Eye (tissue), 1 donor: ENCODE data around the gene TGDS.
"Not testable (repeated sequence)": the region's sequence is repeated elsewhere in the genome, so short reads cannot be mapped to it uniquely, and the experiment has no call there.

Experiments used
- DNase-seq: peaks from one replicate; pipeline ENCODE4 v3.0.0-alpha.2; 2015

The TGDS gene

DNA sequence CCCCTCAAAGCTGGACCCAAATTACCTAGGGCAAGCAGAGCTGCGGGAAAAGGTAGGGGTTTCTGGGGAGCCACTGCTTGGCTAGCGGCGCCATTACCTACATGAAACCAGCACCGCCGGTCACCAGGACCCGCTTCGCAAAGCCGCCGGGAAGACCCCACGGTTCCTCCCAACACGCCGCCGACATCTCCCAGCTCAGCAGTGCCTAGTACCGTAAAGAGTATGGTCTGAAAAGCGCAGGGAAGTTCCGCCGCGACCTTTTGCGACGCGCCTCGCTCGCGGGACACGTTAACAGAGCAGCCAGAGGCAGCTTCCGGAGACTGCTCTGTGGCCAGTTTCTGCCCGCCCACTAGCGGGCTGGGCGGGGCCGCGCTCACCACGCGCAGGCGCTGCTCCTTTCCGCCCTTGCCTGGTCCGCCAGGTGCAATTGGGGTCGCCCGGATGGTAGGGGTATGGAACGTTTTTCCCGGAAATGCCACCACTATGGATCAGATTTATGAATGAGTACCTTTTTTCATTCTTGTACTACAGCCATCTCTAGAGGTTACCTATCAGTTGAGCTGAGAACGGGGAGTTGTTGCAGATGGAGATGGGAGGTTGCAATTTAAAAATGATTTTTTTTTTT lies at the start of gene TGDS:
Gene TGDS (minus strand): TSS at position 203 of the 625 bp plus-strand sequence. CDS start 16 bp downstream, at position 187.
- DNase-seq: peak; percentile 95

DNA sequence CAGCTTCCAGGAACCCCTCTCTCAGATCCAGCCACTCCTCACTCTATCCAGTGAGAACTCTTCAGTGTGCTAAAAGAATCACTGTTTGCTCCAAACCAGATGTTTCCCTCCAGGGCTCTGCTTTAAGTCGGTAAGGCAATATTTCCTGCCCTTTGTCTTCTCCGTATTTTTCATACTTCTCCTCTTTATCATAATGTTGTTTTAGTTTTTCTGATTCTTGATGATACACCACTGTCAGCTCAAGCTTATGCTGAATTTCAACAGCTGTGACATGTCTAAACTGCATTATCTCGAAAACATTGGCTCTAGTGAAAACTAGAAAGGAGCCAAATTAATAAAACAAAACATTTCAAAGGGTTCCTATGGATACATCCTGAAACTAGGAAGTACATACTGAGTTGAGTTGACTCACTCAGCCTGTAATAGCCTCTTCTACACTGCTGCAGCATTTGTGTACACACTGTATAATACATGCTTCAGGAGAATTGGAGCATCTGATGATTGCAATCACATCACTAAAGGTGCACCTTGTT lies 45.5 kb upstream of the TGDS start:
- DNase-seq: peak; percentile 60

- no peak for DNase-seq
These were observed 44.8 kb upstream of the TGDS start for GRCh38 chr13:94640721-94641120.

GRCh38 chr13:94637677-94638076 lies 41.7 kb upstream of the TGDS start:
- DNase-seq: not testable (repeated sequence)

- DNase-seq: no peak
These were observed 41.1 kb upstream of the TGDS start for GRCh38 chr13:94636942-94637578.

DNA sequence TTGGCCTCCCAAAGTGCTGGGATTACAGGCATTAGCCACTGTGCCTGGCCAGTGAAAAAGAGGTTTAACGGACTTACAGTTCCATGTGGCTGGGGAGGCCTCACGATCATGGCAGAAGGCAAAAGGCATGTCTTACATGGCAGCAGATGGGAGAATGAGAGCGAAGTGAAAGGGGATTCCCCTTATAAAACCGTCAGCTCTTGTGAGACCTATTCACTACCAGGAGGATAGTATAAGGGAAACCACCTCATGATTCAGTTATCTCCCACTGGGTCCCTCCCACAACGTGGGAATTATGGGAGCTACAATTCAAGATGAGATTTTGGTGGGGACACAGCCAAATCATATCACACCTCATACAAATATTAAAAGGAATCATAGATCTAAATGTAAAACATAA lies 40.1 kb upstream of the TGDS start:
- not testable (repeated sequence) for DNase-seq

DNA sequence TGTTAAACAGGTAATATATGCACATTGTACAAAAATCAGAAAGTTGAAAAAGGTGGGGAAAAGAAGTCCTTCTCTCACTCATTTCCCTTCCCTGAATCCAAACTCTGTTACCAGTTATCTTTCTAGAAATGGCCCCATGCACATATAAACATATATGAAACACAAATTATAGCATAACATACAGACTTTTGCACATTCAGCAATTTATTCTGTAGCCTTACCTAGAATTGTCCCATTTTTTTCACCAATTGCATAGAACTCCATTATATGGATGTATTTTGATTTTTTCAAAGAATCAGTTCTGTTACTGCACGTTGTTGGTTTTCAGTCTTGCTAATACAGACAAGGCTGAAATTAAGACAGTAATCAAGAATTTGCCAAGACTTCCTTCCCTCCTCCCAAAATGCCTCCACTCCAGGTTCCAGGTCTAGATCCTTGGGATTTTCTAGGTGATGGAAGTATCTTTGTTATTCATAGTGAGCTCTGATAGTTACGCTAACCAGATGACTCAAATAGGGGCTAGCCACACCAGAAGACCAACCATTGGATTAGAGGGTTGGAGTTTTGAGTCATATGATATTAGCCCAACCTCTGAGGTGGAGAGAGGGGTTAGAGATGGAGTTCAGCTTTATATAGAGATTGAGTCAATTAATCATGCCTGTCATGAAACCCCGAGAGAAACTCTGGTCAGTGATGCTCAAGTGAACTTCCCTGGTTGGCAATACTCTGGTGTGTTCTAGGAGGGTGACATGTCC lies 36.5 kb upstream of the TGDS start:
- no peak for DNase-seq

DNA sequence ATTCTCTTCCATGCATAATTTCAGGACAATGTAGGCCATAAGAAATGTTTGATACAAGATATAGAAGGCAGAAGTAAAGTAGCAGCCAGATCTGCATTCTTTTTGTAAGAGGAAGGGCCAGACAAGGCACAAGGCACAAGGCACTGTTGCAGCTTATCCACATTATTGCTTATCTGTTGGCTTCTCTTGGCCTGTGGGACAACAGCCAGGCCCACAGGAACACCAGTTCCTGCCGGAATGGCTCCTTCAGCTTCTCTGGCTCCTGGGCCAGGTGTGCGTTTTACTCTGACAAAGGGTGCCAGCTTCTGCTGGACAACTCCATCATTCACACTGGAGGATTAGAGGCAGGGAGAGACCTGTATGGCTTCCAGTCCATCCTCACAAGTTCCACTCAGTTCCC lies 34.9 kb upstream of the TGDS start:
- DNase-seq: no peak

- no peak for DNase-seq
These were observed 27.4 kb upstream of the TGDS start for GRCh38 chr13:94623316-94623715.

DNA sequence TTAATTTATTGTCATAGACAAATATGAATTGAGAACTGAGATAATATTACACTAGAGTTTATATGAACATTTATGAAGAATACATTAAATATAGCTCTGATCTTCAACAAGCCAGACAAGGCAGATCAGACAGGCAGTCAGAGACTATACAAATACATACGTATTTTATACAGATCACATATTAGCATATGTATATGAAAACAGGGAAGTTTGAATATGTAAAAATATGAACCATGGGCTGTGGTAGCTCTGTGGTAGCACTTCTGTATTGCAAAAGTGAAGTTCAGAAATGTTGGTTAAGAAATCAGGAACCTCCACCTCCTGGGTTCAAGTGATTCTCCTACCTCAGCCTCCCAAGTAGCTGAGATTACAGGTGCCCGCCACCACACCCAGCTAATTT lies 26.4 kb upstream of the TGDS start:
- no peak for DNase-seq

- peak; percentile 62 for DNase-seq
These were observed 24.4 kb upstream of the TGDS start for GRCh38 chr13:94620286-94620896.

- peak; percentile 80 for DNase-seq
These were observed 21.5 kb upstream of the TGDS start for GRCh38 chr13:94617389-94618000.

DNA sequence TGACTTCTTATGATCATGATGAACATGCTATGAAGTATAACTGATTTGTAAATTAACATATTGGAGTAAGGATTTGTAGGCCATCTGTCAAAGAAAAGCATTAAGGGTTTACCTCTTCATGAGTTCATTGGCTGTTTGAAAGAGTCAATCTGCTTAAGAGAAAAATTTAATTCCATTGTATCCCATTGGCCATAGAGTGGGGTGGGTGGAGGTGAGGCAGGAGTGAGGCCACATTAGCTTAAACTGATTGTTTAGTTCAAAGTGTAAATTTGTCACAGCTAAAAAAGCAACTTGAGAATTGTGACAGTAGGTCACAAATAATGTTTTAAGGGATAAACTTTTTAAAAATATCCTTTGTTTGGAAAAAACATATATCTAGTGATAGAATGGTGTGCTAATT lies 17.1 kb upstream of the TGDS start:
- DNase-seq: no peak

DNA sequence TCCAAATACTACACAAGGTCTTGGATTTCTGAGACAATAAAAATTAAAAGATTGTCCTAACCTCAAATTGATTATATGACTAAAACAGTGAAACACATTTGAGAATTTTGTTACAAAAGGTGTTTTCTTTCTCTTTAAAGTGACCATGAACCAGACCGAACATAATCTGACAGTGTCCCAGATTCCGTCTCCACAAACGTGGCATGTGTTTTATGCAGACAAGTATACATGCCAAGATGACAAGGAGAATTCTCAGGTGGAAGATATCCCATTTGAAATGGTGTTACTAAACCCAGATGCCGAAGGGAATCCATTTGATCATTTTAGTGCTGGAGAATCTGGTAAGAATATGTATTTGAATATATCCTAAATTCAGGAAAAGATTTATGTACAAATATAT lies 16.1 kb upstream of the TGDS start:
- no peak for DNase-seq

- DNase-seq: no peak
These were observed 14.5 kb upstream of the TGDS start for GRCh38 chr13:94610475-94610874.

GRCh38 chr13:94609196-94609595 lies 13.2 kb upstream of the TGDS start:
- no peak for DNase-seq

GRCh38 chr13:94608586-94608985 lies 12.6 kb upstream of the TGDS start:
- DNase-seq: no peak

DNA sequence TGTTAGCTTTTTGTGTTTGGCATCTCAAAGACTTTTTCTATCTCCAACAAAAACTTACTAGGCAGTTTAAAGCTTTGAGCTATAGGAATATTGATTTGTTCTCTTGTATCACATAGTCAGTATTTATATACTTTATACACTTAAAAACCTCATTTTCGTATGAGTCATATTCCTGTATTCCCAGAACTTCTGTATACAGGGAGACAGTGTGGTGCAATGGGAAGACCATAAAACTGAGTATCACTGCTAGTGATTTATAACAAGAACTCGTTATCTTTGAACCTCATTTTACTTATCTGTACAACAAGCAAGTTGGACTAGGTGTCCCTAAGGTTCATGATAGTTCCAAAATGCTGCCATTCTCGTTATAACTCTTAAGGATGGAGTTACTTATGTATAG lies 12.0 kb upstream of the TGDS start:
- no peak for DNase-seq

- DNase-seq: no peak
These were observed 11.1 kb upstream of the TGDS start for GRCh38 chr13:94607056-94607455.

- no peak for DNase-seq
These were observed 6.5 kb upstream of the TGDS start for GRCh38 chr13:94602467-94602866.

DNA sequence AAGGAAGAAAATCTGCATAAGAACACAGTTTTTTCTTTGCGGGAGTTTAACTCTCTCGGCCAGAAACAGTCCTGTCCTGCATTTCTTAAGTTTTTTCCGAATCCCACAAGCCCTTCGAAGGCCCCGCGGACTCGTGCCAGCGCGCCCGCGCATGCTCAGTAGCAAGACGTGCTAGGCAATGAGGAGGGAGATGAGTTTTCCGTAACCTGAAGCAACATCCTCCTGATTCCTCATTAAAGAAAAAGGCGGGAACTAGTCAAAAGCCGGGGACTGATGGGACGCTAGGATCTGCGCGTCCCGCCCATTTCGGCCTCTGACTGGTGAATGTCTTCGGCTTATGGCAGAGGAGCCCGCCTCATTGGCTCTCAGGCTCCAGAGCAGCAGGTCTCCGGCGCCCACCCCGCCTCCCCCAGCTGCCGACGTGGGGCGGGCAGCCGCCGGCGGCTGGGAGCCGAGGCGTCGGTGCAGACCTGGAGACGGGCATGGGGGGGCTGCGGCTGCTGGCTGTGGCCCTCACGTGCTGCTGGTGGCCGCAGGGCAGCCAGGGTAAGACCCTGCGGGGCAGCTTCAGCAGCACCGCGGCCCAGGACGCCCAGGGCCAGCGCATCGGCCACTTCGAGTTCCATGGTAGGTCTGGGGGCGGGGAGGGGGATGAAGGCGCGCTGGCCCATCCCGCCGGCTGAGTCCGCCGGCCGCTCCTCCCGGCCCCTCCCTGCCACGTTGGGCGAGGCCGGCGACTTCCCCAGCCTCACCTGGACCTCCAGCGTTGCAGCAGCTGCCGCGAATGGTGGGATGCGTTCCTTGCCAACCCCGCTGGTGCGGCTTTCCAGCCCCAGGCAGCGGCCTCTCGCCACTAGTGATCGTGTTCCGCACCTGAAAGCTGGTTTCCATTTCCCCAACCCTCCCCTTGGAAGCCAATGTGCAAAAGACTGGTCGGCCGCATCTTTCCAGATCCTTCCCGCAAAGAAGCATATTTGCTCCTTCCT lies 5.8 kb upstream of the TGDS start, which contains the start of gene GPR180:
Gene GPR180 (plus strand): TSS at position 412 of the 986 bp plus-strand sequence. CDS start 71 bp downstream, at position 483.
- peak; percentile 98 for DNase-seq

GRCh38 chr13:94599877-94600276 lies 3.9 kb upstream of the TGDS start:
- no peak for DNase-seq
